ENCODE results near the gene SYCE3. TPM values are rescaled to one million over a fixed set of nuclear protein-coding genes. Genes with fewer than 3 reads are reported as not detected.

The SYCE3 gene
- total and polyA plus RNA-seq, 9 of the 15 experiments (the other 6 are each of a cell fraction or from before 2014, with no cell fraction given) = 0.56 TPM; not detected in 8

GRCh38 chr22:50525104-50525857 lies 37.4 kb downstream of the SYCE3 start, which contains the start of gene SCO2 (continued):
- TF ChIP-seq CEBPZ (IDR thresholded peaks at IDR 0.05; ENCODE audit: borderline replicate concordance, low read depth, low read length) (no peak), ZNF217 (CRISPR knock-in tag; IDR thresholded peaks at IDR 0.05) (no peak), SREBF1 (IDR thresholded peaks at IDR 0.05; ENCODE audit: borderline replicate concordance, low read depth, low read length) (no peak), HDAC2 (IDR thresholded peaks at IDR 0.05) (no peak), EWSR1 (IDR thresholded peaks at IDR 0.05; ENCODE audit: borderline replicate concordance, low read depth, partially characterized antibody) (no peak), C11orf30 (IDR thresholded peaks at IDR 0.05; ENCODE audit: low read depth) (peak; percentile 55; the same call in 1 of the 2 replicates), BRF1 (IDR thresholded peaks at IDR 0.05; ENCODE audit: borderline replicate concordance, extremely low read depth, insufficient read length) (no peak), ZNF263 (CRISPR knock-in tag; IDR thresholded peaks at IDR 0.05; ENCODE audit: borderline replicate concordance) (peak; percentile 13; the same call in 1 of the 2 replicates), ARID2 (IDR thresholded peaks at IDR 0.05) (no peak), POLR2H (tag; IDR thresholded peaks at IDR 0.05; ENCODE audit: low read depth) (peak; percentile 67), MEF2A (IDR thresholded peaks at IDR 0.05; ENCODE audit: control insufficient read depth, low read depth, low read length) (no peak), ZNF436 (CRISPR knock-in tag; IDR thresholded peaks at IDR 0.05) (no peak), JUND (IDR thresholded peaks at IDR 0.05; ENCODE audit: borderline replicate concordance, low read depth, low read length) (no peak), JUND (tag; IDR thresholded peaks at IDR 0.05; ENCODE audit: borderline replicate concordance, low read depth, low read length) (no peak), ZNF143 (CRISPR knock-in tag; IDR thresholded peaks at IDR 0.05) (peak; percentile 71), HNRNPLL (IDR thresholded peaks at IDR 0.05; ENCODE audit: low read depth, low read length, poor library complexity, severe bottlenecking) (peak; percentile 8), TEAD2 (tag; IDR thresholded peaks at IDR 0.05) (no peak), BHLHE40 (IDR thresholded peaks at IDR 0.05; ENCODE audit: low read length) (peak; percentile 88), GATA2 (CRISPR knock-in tag; IDR thresholded peaks at IDR 0.05) (no peak), UBTF (IDR thresholded peaks at IDR 0.05; ENCODE audit: borderline replicate concordance in 1 of 2, low read depth in 2 of 2, low read length in 2 of 2) (peak in 1 of 2 experiments; percentile 43; a peak in 1 of 4 replicates), DIDO1 (tag; IDR thresholded peaks at IDR 0.05; ENCODE audit: low read depth) (no peak), ARNT (IDR thresholded peaks at IDR 0.05) (no peak)

Data from K562 (cell line).